ENCODE results near the gene GGCX. TPM values are rescaled to one million over a fixed set of nuclear protein-coding genes. Genes with fewer than 3 reads are reported as not detected.

GGCX gene
- total and polyA plus RNA-seq, 2 of the 13 experiments (the other 11 are each of a cell fraction or from before 2014, with no cell fraction given) = 72.5 to 103 TPM

GRCh38 chr2:85537600-85538506, 23.4 kb downstream of the GGCX start (continued):
- TF ChIP-seq PLSCR1 (CRISPR knock-in tag; IDR thresholded peaks at IDR 0.05; ENCODE audit: borderline replicate concordance) (no peak; the same call in 1 of the 2 replicates), GATA4 (IDR thresholded peaks at IDR 0.05; ENCODE audit: borderline replicate concordance, low read depth) (0 out of 2 replicates have a peak, but pooled peaks have one; percentile 33), U2AF2 (IDR thresholded peaks at IDR 0.05; ENCODE audit: low read depth, low read length) (0 out of 2 replicates have a peak, but pooled peaks have one; percentile 47), ZNF225 (CRISPR knock-in tag; IDR thresholded peaks at IDR 0.05) (0 out of 2 replicates have a peak, but pooled peaks have one; percentile 60), RARG (CRISPR knock-in tag; IDR thresholded peaks at IDR 0.05; ENCODE audit: low read depth) (peak; percentile 56; the same call in 1 of the 2 replicates), HMGXB4 (CRISPR knock-in tag; IDR thresholded peaks at IDR 0.05; ENCODE audit: borderline replicate concordance in 1 of 2, low read depth in 1 of 2) (peak; percentile 0 to 41; a peak in 1 of 4 replicates), ZNF7 (CRISPR knock-in tag; IDR thresholded peaks at IDR 0.05) (no peak), HOXA5 (CRISPR knock-in tag; IDR thresholded peaks at IDR 0.05) (peak; percentile 42; the same call in 1 of the 2 replicates), ZNF512B (CRISPR knock-in tag; IDR thresholded peaks at IDR 0.05; ENCODE audit: borderline replicate concordance) (peak; percentile 58; the same call in 1 of the 2 replicates), ZNF800 (CRISPR knock-in tag; IDR thresholded peaks at IDR 0.05) (0 out of 2 replicates have a peak, but pooled peaks have one; percentile 16), POLR2AphosphoS5 (IDR thresholded peaks at IDR 0.05; ENCODE audit: low read depth, low read length) (peak; percentile 86), ZNF292 (CRISPR knock-in tag; IDR thresholded peaks at IDR 0.05; ENCODE audit: borderline replicate concordance, low read depth) (no peak), PRMT3 (CRISPR knock-in tag; IDR thresholded peaks at IDR 0.05; ENCODE audit: borderline replicate concordance, low read depth) (no peak), SOX13 (IDR thresholded peaks at IDR 0.05) (no peak), SOX13 (CRISPR knock-in tag; conservative IDR thresholded peaks at IDR 0.05 in 1 of 2, IDR thresholded peaks at IDR 0.05 in 1 of 2) (peak in 1 of 2 experiments; percentile 40; a peak in 2 of 4 replicates), ETS1 (CRISPR knock-in tag; IDR thresholded peaks at IDR 0.05) (no peak), HMG20B (CRISPR knock-in tag; conservative IDR thresholded peaks at IDR 0.05) (no peak), ZNF816 (CRISPR knock-in tag; IDR thresholded peaks at IDR 0.05; ENCODE audit: borderline replicate concordance) (peak; percentile 85; the same call in 1 of the 2 replicates)

All from HepG2 (cell line).